HEK293T (cell line): Measurements from ENCODE around the gene DPH6.

Experiments used
- ARNT ChIP-seq: fragments of 450-650 bp; IDR thresholded peaks from 2 replicates; pipeline ENCODE4 v1.6.1; 2017; ENCODE audit warnings: mild to moderate bottlenecking
- BHLHE40 ChIP-seq: fragments of 450-650 bp; IDR thresholded peaks from 2 replicates; pipeline ENCODE4 v1.6.1; 2016; ENCODE audit warnings: mild to moderate bottlenecking, moderate library complexity, borderline replicate concordance
- ELF4 ChIP-seq: fragments of 450-650 bp; IDR thresholded peaks from 2 replicates; pipeline ENCODE4 v1.6.1; 2017; ENCODE audit warnings: antibody characterized with exemption
- FOXA1 ChIP-seq: fragments of 450-650 bp; IDR thresholded peaks from 2 replicates; pipeline ENCODE4 v1.6.1; 2016; ENCODE audit warnings: mild to moderate bottlenecking
- FOXK2 ChIP-seq: fragments of 450-650 bp; IDR thresholded peaks from 2 replicates; pipeline ENCODE4 v1.6.1; 2016; ENCODE audit warnings: mild to moderate bottlenecking
- FOXM1 ChIP-seq: fragments of 450-650 bp; IDR thresholded peaks from 2 replicates; pipeline ENCODE4 v1.6.1; 2017; ENCODE audit warnings: mild to moderate bottlenecking, borderline replicate concordance
- HDGF ChIP-seq: fragments of 450-650 bp; IDR thresholded peaks from 2 replicates; pipeline ENCODE4 v1.6.1; 2017; ENCODE audit warnings: antibody characterized with exemption, borderline replicate concordance
- L3MBTL2 ChIP-seq: fragments of 450-650 bp; conservative IDR thresholded peaks from 2 replicates; pipeline ENCODE4 v1.6.1; 2016; ENCODE audit warnings: mild to moderate bottlenecking
- LEF1 ChIP-seq: fragments of 450-650 bp; IDR thresholded peaks from 2 replicates; pipeline ENCODE4 v1.6.1; 2017; ENCODE audit warnings: mild to moderate bottlenecking, borderline replicate concordance
- NFRKB ChIP-seq: fragments of 450-650 bp; IDR thresholded peaks from 2 replicates; pipeline ENCODE4 v1.6.1; 2016; ENCODE audit warnings: mild to moderate bottlenecking, moderate library complexity
- SP1 ChIP-seq: fragments of 450-650 bp; IDR thresholded peaks from 2 replicates; pipeline ENCODE4 v1.6.1; 2017
- SUZ12 ChIP-seq: fragments of 450-650 bp; IDR thresholded peaks from 2 replicates; pipeline ENCODE4 v1.6.1; 2016; ENCODE audit warnings: mild to moderate bottlenecking
- TARDBP ChIP-seq: fragments of 450-650 bp; IDR thresholded peaks from 2 replicates; pipeline ENCODE4 v1.6.1; 2016
- ZNF384 ChIP-seq: fragments of 450-650 bp; IDR thresholded peaks from 2 replicates; pipeline ENCODE4 v1.6.1; 2016

DNA sequence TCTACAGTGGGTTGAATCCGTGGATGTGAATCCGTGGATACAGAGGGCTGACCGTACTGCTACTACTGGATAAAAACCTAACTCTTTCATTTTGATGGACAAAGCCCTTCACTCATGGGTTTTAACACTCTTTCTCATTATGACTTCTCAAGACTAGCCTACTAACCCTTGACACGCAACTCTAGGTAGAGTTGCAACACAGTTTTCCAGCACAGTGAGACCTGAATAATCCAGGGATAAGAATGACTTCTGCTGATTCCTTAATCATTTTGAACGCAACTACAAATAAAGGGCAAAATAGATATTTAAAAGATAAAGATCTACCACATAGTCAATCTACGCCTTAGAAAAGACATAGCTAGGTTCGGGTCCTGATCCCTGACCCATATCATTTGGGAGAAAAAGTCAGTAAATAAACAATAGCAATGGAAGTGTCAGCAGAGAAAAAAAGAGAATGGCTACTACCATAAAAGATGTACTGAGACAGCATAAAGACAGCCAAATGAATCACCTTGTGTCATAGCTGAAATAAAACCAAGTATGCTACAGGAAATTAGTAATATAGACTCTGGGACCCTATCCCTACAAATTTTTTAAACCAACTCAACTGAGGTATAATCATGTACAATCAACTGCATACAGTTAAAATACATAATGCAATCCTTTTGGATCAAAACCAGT, 87.6 kb downstream of the DPH6 start:
- TF ChIP-seq FOXA1, result no peak
- TF ChIP-seq ZNF384, result no peak
- no peak for TF ChIP-seq L3MBTL2
- no peak for TF ChIP-seq NFRKB
- no peak for TF ChIP-seq ELF4
- TF ChIP-seq BHLHE40, result no peak
- no peak for TF ChIP-seq SUZ12
- no peak for TF ChIP-seq HDGF
- TF ChIP-seq SP1, result no peak
- no peak for TF ChIP-seq FOXK2
- no peak for TF ChIP-seq FOXM1
- no peak for TF ChIP-seq ARNT
- no peak for TF ChIP-seq LEF1
- no peak for TF ChIP-seq TARDBP
